ENCODE results near the gene TRIM40.
A peak's percentile ranks its signal among the peaks of the same experiment; 100 is the strongest.

TRIM40 gene

DNA sequence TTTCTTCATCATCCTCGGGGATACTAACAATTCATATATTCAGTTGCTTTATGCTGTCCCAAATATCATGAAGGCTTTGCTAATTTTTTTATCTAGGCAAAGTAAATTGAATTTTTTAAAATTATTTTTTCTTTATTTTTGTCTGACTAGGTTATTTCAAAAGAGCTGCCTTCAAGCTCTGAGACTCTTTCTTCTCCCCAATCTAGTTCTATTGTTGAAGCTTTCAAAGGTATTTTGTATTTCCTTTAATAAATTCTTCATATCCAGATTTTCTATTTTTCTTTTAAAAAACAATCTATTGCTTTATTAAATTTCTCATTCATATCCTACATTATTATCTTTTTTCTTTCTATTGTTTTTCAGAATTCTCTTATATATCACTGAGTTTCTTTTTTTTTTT is 44.2 kb downstream of the TRIM40 start:
- no peak for TF ChIP-seq TAF1 (IDR thresholded peaks at IDR 0.05; ENCODE audit: borderline replicate concordance, insufficient read depth, low read length)

DNA sequence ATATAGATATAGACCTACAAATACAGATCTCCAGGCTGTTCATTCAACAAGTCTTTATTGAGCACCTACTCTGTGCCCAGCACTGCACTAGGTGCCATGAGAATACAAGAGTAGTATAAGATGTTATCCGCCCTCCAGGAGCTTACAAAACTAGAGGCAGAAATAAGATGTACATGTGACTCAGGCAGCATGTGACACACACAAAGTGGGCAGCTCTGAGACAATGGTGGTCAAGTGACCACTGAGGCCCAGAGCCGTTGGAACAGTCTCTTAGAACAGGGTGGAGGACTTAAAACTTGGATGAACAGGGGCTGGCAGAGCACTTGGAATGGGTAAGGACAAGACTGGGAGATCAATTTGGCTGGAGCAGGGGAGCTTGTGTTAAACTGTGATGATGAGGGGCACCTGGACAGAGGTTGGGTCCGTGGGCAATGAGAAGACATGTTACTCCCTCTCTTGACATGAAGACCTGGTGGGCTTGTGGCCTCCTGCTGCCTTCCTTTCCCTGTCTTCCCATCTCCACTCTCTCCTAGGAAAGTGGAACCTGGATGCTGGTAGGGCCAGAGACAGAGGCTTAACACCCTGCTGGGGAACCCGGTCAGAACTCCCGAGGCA is 48.6 kb downstream of the TRIM40 start:
- TF ChIP-seq REST (IDR thresholded peaks at IDR 0.05; ENCODE audit: insufficient read depth in 1 of 2, low read depth in 2 of 2, low read length in 2 of 2) (no peak), POLR2AphosphoS5 (IDR thresholded peaks at IDR 0.05; ENCODE audit: low read depth, low read length) (peak; percentile 35; the same call in 1 of the 2 replicates)

DNA sequence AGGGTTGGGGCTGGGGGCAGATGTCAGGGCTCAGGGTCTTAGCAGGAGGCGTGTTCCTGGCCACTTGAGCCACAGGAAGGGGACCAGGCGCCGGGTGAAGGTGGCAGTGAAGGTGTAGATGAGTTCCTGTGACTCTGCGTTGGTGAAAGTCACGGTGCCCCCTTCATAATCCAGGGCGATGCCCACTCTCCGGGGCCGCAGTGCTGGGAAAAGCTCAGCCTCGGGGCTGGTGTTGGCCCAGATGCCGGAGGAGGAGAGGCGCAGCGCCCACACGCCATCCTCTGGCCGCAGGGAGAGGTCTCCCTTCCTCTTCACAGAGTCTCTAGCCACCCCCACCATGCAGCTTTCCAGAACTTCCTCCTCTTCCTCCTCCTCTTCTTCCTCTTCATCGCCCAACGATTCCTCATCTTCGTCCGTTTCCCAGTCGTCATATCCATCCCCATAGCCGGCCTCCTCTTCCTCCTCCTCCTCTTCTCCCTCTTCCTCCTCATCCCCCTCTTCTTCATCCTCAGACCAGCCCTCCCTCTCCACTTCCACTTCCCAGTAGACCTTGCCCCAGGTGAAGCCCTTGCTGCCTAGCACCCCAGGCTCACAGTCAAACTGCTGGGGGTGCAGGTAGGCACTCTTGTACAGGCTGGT is 50.0 kb downstream of the TRIM40 start:
- TF ChIP-seq TAF1 (IDR thresholded peaks at IDR 0.05; ENCODE audit: borderline replicate concordance, insufficient read depth, low read length), result no peak
- TF ChIP-seq SIN3A (IDR thresholded peaks at IDR 0.05; ENCODE audit: borderline replicate concordance, insufficient read depth, low read length), result no peak
- no peak for TF ChIP-seq POLR2AphosphoS5 (IDR thresholded peaks at IDR 0.05; ENCODE audit: low read depth, low read length)
- TF ChIP-seq FOXP2 (optimal IDR thresholded peaks at IDR 0.05; ENCODE audit: borderline replicate concordance, extremely low read depth, extremely low read length, insufficient read depth), result no peak
- no peak for TF ChIP-seq REST (IDR thresholded peaks at IDR 0.05; ENCODE audit: insufficient read depth in 1 of 2, low read depth in 2 of 2, low read length in 2 of 2)

- TF ChIP-seq SIN3A (IDR thresholded peaks at IDR 0.05; ENCODE audit: borderline replicate concordance, insufficient read depth, low read length), result no peak
- no peak for TF ChIP-seq TAF1 (IDR thresholded peaks at IDR 0.05; ENCODE audit: borderline replicate concordance, insufficient read depth, low read length)
- no peak for TF ChIP-seq POLR2AphosphoS5 (IDR thresholded peaks at IDR 0.05; ENCODE audit: low read depth, low read length)
- no peak for TF ChIP-seq FOXP2 (optimal IDR thresholded peaks at IDR 0.05; ENCODE audit: borderline replicate concordance, extremely low read depth, extremely low read length, insufficient read depth)
- no peak for TF ChIP-seq REST (IDR thresholded peaks at IDR 0.05; ENCODE audit: insufficient read depth in 1 of 2, low read depth in 2 of 2, low read length in 2 of 2)
Measured at GRCh38 chr6:30188541-30188940, 52.6 kb downstream of the TRIM40 start.

GRCh38 chr6:30192076-30192475 is 56.1 kb downstream of the TRIM40 start:
- TF ChIP-seq POLR2AphosphoS5 (IDR thresholded peaks at IDR 0.05; ENCODE audit: low read depth, low read length) (no peak), TAF1 (IDR thresholded peaks at IDR 0.05; ENCODE audit: borderline replicate concordance, insufficient read depth, low read length) (no peak), SIN3A (IDR thresholded peaks at IDR 0.05; ENCODE audit: borderline replicate concordance, insufficient read depth, low read length) (no peak), FOXP2 (optimal IDR thresholded peaks at IDR 0.05; ENCODE audit: borderline replicate concordance, extremely low read depth, extremely low read length, insufficient read depth) (no peak)

- TF ChIP-seq SIN3A (IDR thresholded peaks at IDR 0.05; ENCODE audit: borderline replicate concordance, insufficient read depth, low read length) (no peak), FOXP2 (optimal IDR thresholded peaks at IDR 0.05; ENCODE audit: borderline replicate concordance, extremely low read depth, extremely low read length, insufficient read depth) (no peak), POLR2AphosphoS5 (IDR thresholded peaks at IDR 0.05; ENCODE audit: low read depth, low read length) (no peak), TAF1 (IDR thresholded peaks at IDR 0.05; ENCODE audit: borderline replicate concordance, insufficient read depth, low read length) (no peak), REST (IDR thresholded peaks at IDR 0.05; ENCODE audit: insufficient read depth in 1 of 2, low read depth in 2 of 2, low read length in 2 of 2) (no peak)
Measured at GRCh38 chr6:30194797-30195690, 59.1 kb downstream of the TRIM40 start.

Data from PFSK-1 (cell line).